Stimulated activated naive B cell treated with anti-CD40 and anti-IgM and Interleukin-4, amounts not matched to agents 10 μg/mL and 1 μg/mL and 100 μg/mL, for 72 hours (primary cell): ENCODE results near the gene AP2A2.

Source experiments
- ATAC-seq, 2 donors: fragments of 150-1000 bp; cut with Tn5 transposase; replicated peaks; 2 replicates each; pipeline ENCODE4 v1.10.0; 2021; ENCODE audit warnings: moderate library complexity in 1 of 2
- DNase-seq: peaks from one replicate; pipeline ENCODE4 v3.0.0; 2021
- H3K27ac Mint-ChIP-seq: one replicate; pipeline ENCODE4 v1.8.0; 2022; ENCODE audit warnings: mild to moderate bottlenecking, mixed read lengths
- H3K27me3 Mint-ChIP-seq, 2 donors: one replicate each; pipeline ENCODE4 v1.8.0; 2022; ENCODE audit warnings: mixed read lengths in 2 of 2
- H3K36me3 Mint-ChIP-seq, 2 donors: one replicate each; pipeline ENCODE4 v1.8.0; 2022; ENCODE audit warnings: mixed read lengths in 2 of 2, mild to moderate bottlenecking in 1 of 2
- H3K4me1 Mint-ChIP-seq, 2 donors: one replicate each; pipeline ENCODE4 v1.8.0; 2022; ENCODE audit warnings: mixed read lengths in 2 of 2, mild to moderate bottlenecking in 1 of 2
- H3K4me3 Mint-ChIP-seq, 2 donors: one replicate each; pipeline ENCODE4 v1.8.0; 2022; ENCODE audit warnings: mild to moderate bottlenecking in 2 of 2, mixed read lengths in 2 of 2, moderate library complexity in 1 of 2
- H3K9me3 Mint-ChIP-seq, 2 donors: one replicate each; pipeline ENCODE4 v1.8.0; 2022; ENCODE audit warnings: mixed read lengths in 2 of 2, mild to moderate bottlenecking in 1 of 2

The AP2A2 gene

GRCh38 chr11:893008-893654 is 32.5 kb upstream of the AP2A2 start:
- Mint-ChIP-seq H3K9me3 (no peaks in the 10 kb centered on the region), H3K4me1 (peaks cover 3 to 4% of the 10 kb centered on the region in 2 donors), H3K4me3 (no peak overlapping the region), H3K27ac (peak overlapping the region; percentile 62), H3K27me3 (no peaks in the 10 kb centered on the region), H3K36me3 (peaks cover 17 to 20% of the 10 kb centered on the region in 2 donors)
- no peak for DNase-seq
- ATAC-seq: no peak

GRCh38 chr11:894575-895201 is 31.0 kb upstream of the AP2A2 start:
- H3K9me3 Mint-ChIP-seq: no peaks in the 10 kb centered on the region
- peaks cover 0 to 4% of the 10 kb centered on the region in 2 donors for H3K4me1 Mint-ChIP-seq
- H3K27ac Mint-ChIP-seq: no peak overlapping the region
- ATAC-seq (no peak), DNase-seq (no peak)
- peaks cover 21% of the 10 kb centered on the region in 2 donors for H3K36me3 Mint-ChIP-seq
- H3K4me3 Mint-ChIP-seq: no peak overlapping the region
- H3K27me3 Mint-ChIP-seq: no peaks in the 10 kb centered on the region

- Mint-ChIP-seq H3K27me3 (no peaks in the 10 kb centered on the region), H3K4me3 (no peak overlapping the region), H3K27ac (no peak overlapping the region), H3K4me1 (no peaks in the 10 kb centered on the region), H3K36me3 (peaks cover 24 to 25% of the 10 kb centered on the region in 2 donors), H3K9me3 (no peaks in the 10 kb centered on the region)
- DNase-seq (no peak), ATAC-seq (no peak)
These were observed 30.1 kb upstream of the AP2A2 start for GRCh38 chr11:895331-896110.

GRCh38 chr11:897253-898142 is 28.2 kb upstream of the AP2A2 start:
- no peak overlapping the region for H3K4me3 Mint-ChIP-seq
- DNase-seq (no peak), ATAC-seq (no peak)
- H3K4me1 Mint-ChIP-seq: no peaks in the 10 kb centered on the region
- H3K36me3 Mint-ChIP-seq: peaks cover 28 to 40% of the 10 kb centered on the region in 2 donors
- H3K27ac Mint-ChIP-seq: no peak overlapping the region
- no peaks in the 10 kb centered on the region for H3K27me3 Mint-ChIP-seq
- H3K9me3 Mint-ChIP-seq: no peaks in the 10 kb centered on the region

GRCh38 chr11:898143-898511 is 27.5 kb upstream of the AP2A2 start:
- Mint-ChIP-seq H3K36me3 (peaks cover 33 to 41% of the 10 kb centered on the region in 2 donors), H3K27ac (no peak overlapping the region), H3K4me3 (no peak overlapping the region), H3K4me1 (no peaks in the 10 kb centered on the region), H3K27me3 (no peaks in the 10 kb centered on the region), H3K9me3 (no peaks in the 10 kb centered on the region)
- ATAC-seq: peak in 1 of 2 donors; percentile 38
- no peak for DNase-seq

GRCh38 chr11:898540-899190 is 27.0 kb upstream of the AP2A2 start:
- ATAC-seq (no peak), DNase-seq (no peak)
- peaks cover 37 to 42% of the 10 kb centered on the region in 2 donors for H3K36me3 Mint-ChIP-seq
- no peak overlapping the region for H3K27ac Mint-ChIP-seq
- H3K4me3 Mint-ChIP-seq: no peak overlapping the region
- no peaks in the 10 kb centered on the region for H3K27me3 Mint-ChIP-seq
- H3K4me1 Mint-ChIP-seq: no peaks in the 10 kb centered on the region
- no peaks in the 10 kb centered on the region for H3K9me3 Mint-ChIP-seq

- Mint-ChIP-seq H3K27ac (no peak overlapping the region), H3K4me3 (no peak overlapping the region), H3K36me3 (peaks cover 47 to 50% of the 10 kb centered on the region in 2 donors), H3K9me3 (no peaks in the 10 kb centered on the region), H3K4me1 (peaks cover 0 to 3% of the 10 kb centered on the region in 2 donors), H3K27me3 (no peaks in the 10 kb centered on the region)
- no peak for ATAC-seq
- no peak for DNase-seq
These were observed 25.9 kb upstream of the AP2A2 start for GRCh38 chr11:899724-900123.

- no peak overlapping the region for H3K27ac Mint-ChIP-seq
- H3K36me3 Mint-ChIP-seq: peaks cover 49 to 53% of the 10 kb centered on the region in 2 donors
- no peak for ATAC-seq
- no peak for DNase-seq
- no peak overlapping the region for H3K4me3 Mint-ChIP-seq
- no peaks in the 10 kb centered on the region for H3K27me3 Mint-ChIP-seq
- no peaks in the 10 kb centered on the region for H3K9me3 Mint-ChIP-seq
- H3K4me1 Mint-ChIP-seq: peaks cover 0 to 4% of the 10 kb centered on the region in 2 donors
These were observed 25.1 kb upstream of the AP2A2 start for GRCh38 chr11:900545-900944.

- Mint-ChIP-seq H3K9me3 (no peaks in the 10 kb centered on the region), H3K36me3 (peaks cover 51 to 53% of the 10 kb centered on the region in 2 donors), H3K4me3 (no peak overlapping the region), H3K4me1 (peaks cover 0 to 6% of the 10 kb centered on the region in 2 donors), H3K27me3 (no peaks in the 10 kb centered on the region), H3K27ac (no peak overlapping the region)
- ATAC-seq (no peak), DNase-seq (no peak)
These were observed 24.1 kb upstream of the AP2A2 start for GRCh38 chr11:901452-902061.

- Mint-ChIP-seq H3K27me3 (no peaks in the 10 kb centered on the region), H3K27ac (no peak overlapping the region), H3K9me3 (no peaks in the 10 kb centered on the region), H3K4me3 (no peak overlapping the region), H3K36me3 (peaks cover 47 to 49% of the 10 kb centered on the region in 2 donors), H3K4me1 (peaks cover 22 to 25% of the 10 kb centered on the region in 2 donors)
- no peak for ATAC-seq
- DNase-seq: no peak
These were observed 21.3 kb upstream of the AP2A2 start for GRCh38 chr11:904380-904779.

GRCh38 chr11:905952-906351 is 19.7 kb upstream of the AP2A2 start:
- Mint-ChIP-seq H3K4me3 (no peak overlapping the region), H3K36me3 (peaks cover 33 to 41% of the 10 kb centered on the region in 2 donors), H3K4me1 (peaks cover 24 to 29% of the 10 kb centered on the region in 2 donors), H3K27ac (no peak overlapping the region), H3K9me3 (no peaks in the 10 kb centered on the region), H3K27me3 (no peaks in the 10 kb centered on the region)
- DNase-seq (no peak), ATAC-seq (no peak)

- peak; percentile 25 for DNase-seq
- Mint-ChIP-seq H3K36me3 (peaks cover 18 to 32% of the 10 kb centered on the region in 2 donors), H3K9me3 (no peaks in the 10 kb centered on the region), H3K4me3 (peak overlapping the region; percentile 27 to 52), H3K27me3 (no peaks in the 10 kb centered on the region), H3K4me1 (peaks cover 27 to 36% of the 10 kb centered on the region in 2 donors), H3K27ac (peak overlapping the region; percentile 83)
- peak; percentile 47 for ATAC-seq
These were observed 18.0 kb upstream of the AP2A2 start for GRCh38 chr11:907668-908067.

GRCh38 chr11:908273-908672 is 17.4 kb upstream of the AP2A2 start:
- Mint-ChIP-seq H3K27me3 (no peaks in the 10 kb centered on the region), H3K4me1 (peaks cover 27 to 36% of the 10 kb centered on the region in 2 donors), H3K36me3 (peaks cover 18 to 27% of the 10 kb centered on the region in 2 donors), H3K9me3 (no peaks in the 10 kb centered on the region), H3K4me3 (peak overlapping the region; percentile 27 to 52), H3K27ac (peak overlapping the region; percentile 83)
- no peak for DNase-seq
- no peak for ATAC-seq
